Neural cell (in vitro differentiated cells): ENCODE results near the gene MEGF6.

Experiments
- CTCF ChIP-seq: fragments of 450-650 bp; IDR thresholded peaks from 2 replicates; pipeline ENCODE4 v1.5.1; 2014; ENCODE audit warnings: antibody characterized with exemption, mild to moderate bottlenecking, moderate library complexity; ENCODE audit not compliant: poor library complexity, severe bottlenecking
- EP300 ChIP-seq: fragments of 450-650 bp; conservative IDR thresholded peaks from 2 replicates; pipeline ENCODE4 v1.6.1; 2014; ENCODE audit warnings: antibody characterized with exemption, mild to moderate bottlenecking, moderate library complexity; ENCODE audit not compliant: poor library complexity, severe bottlenecking
- EZH2 ChIP-seq: fragments of 200-600, 300-800 bp; shearing (Covaris generic), sonication (generic); IDR thresholded peaks from 2 replicates; pipeline ENCODE4 v1.6.1; 2014; ENCODE audit warnings: antibody characterized with exemption, low read length, borderline replicate concordance, mild to moderate bottlenecking; ENCODE audit not compliant: insufficient read depth, poor library complexity, severe bottlenecking
- MXI1 ChIP-seq: fragments of 450-650 bp; conservative IDR thresholded peaks from 2 replicates; pipeline ENCODE4 v1.6.1; 2014; ENCODE audit warnings: antibody characterized with exemption, mild to moderate bottlenecking; ENCODE audit not compliant: poor library complexity, severe bottlenecking
- POLR2AphosphoS5 ChIP-seq: IDR thresholded peaks from 2 replicates; pipeline ENCODE4 v1.6.1; 2012
- RAD21 ChIP-seq: fragments of 450-650 bp; conservative IDR thresholded peaks from 2 replicates; pipeline ENCODE4 v1.6.1; 2014; ENCODE audit warnings: antibody characterized with exemption, mild to moderate bottlenecking, moderate library complexity
- REST ChIP-seq: IDR thresholded peaks from 2 replicates; pipeline ENCODE4 v1.6.1; 2012; ENCODE audit warnings: borderline replicate concordance
- SMC3 ChIP-seq: fragments of 450-650 bp; conservative IDR thresholded peaks from 2 replicates; pipeline ENCODE4 v1.6.1; 2014; ENCODE audit warnings: antibody characterized with exemption, mild to moderate bottlenecking, moderate library complexity; ENCODE audit not compliant: poor library complexity
- TAF1 ChIP-seq: IDR thresholded peaks from 2 replicates; pipeline ENCODE4 v1.6.1; 2012; ENCODE audit warnings: low read depth

GRCh38 chr1:3652548-3653285 lies 41.4 kb upstream of the MEGF6 start:
- TF ChIP-seq CTCF (no peak), POLR2AphosphoS5 (no peak), REST (no peak), EP300 (no peak), TAF1 (no peak), SMC3 (no peak), EZH2 (peak; percentile 89), MXI1 (no peak), RAD21 (no peak)
